Measurements from ENCODE around the gene TMEM220.
"Not testable (repeated sequence)": the region's sequence is repeated elsewhere in the genome, so short reads cannot be mapped to it uniquely, and the experiment has no call there.

Gene TMEM220

DNA sequence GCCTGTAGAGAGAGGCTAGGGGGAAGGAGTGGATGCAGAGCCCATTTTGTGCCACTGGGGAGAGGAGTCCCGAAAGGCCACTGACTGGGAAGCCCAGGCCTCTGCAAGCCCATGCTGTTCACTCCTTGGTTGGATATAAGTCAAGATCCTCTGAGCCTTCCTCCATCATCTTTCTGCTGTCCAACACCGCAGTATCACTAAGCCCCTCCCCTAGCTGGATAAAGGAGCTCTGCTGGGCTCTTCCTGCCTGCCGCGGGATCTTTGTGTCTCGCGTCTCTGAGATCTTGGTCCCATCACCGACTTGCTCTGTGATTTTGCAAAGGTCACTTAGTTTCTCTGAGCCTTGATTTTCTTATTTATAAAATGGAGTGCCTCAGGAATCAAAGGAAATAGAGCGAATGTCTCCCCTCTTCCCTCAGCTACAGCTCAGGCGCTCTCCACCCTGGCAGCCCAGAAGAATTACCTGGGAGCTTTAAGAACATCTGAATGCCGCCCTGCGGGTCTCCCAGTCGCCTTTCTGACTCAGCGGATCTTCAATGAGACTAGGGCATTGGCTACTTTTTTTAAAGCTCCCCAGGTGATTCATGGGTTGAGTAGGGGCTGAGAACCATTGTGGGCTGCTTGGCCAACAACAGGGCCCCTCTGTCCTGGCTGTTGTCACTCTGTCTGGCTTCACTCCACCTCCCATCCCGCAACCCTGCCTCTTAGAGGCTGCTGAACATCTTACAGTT is 25.2 kb upstream of the TMEM220 start:
- DNase-seq = no peak

- DNase-seq = peak; percentile 11
Observed at GRCh38 chr17:10754109-10754508, 24.3 kb upstream of the TMEM220 start.

DNA sequence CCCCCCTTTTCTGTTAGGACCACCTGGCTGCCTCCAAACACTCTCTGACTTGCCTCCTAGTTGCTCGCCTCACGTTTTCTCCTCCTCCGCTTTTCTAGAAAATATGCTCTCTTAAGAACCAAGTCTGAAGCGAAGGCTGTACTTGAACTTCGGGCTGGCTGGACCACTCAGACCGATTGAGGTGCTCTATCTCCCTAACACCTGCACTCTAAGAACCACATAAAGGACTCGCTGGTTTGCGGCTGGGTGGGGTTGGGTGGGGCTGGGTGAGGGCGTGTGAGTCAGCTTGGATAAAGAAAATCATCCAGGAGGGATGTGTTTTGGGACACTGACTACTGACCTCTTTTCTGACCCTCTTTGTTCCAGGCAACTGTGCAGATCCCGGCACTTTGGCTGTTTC is 22.9 kb upstream of the TMEM220 start:
- DNase-seq = no peak

GRCh38 chr17:10751563-10751962 is 21.7 kb upstream of the TMEM220 start:
- no peak for DNase-seq

GRCh38 chr17:10750210-10750609 is 20.4 kb upstream of the TMEM220 start:
- no peak for DNase-seq

DNA sequence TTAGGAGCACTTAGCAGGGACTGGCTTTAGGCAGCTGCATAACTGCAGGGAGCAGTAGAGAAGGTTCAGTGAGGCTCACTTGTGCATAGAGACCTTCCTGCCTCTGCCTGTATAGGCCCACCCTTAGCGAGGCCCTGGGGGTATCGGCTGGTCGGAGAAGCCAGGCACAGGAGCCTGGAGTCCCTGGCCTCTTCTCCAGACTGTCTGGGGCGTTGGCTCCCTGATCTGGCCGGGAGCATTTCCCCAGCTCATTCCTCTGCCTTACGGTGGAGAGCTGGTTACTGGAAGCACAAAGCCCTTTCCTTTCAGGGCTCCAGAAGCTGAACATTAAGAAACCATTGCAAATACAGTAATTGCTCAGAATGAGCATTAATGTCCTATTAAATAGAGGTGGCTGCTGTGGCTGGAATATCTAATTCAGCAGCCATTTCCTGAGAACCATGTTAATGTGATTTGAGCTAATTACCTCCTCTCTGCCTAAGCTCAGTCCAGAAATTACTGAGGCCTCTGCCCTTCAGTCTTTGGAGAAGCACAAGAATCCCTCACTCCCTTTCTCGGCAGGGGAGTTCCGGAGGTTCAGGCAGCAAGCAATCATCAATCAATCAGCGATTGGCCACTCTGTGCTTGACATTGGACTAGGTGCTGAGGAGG is 18.8 kb upstream of the TMEM220 start:
- no peak for DNase-seq

DNA sequence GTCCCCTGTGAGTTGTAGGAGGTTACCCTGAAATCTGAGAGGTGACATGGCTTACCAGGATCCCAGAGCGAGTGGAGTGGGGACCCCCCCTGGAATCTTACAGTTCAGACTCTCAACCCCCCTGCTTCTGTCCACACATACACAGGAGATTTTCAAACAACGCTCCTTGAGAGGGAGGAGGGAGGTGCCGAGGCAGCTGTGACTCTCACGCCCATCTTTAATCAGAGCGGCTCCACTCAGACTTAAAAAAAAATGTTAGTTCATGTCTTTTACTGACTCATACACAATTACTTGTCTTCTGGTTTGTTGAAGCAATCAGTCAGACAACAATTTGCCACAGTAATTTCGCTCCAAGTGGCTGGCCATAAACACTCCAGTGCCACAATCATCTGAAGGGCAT is 15.4 kb upstream of the TMEM220 start:
- DNase-seq = no peak

DNA sequence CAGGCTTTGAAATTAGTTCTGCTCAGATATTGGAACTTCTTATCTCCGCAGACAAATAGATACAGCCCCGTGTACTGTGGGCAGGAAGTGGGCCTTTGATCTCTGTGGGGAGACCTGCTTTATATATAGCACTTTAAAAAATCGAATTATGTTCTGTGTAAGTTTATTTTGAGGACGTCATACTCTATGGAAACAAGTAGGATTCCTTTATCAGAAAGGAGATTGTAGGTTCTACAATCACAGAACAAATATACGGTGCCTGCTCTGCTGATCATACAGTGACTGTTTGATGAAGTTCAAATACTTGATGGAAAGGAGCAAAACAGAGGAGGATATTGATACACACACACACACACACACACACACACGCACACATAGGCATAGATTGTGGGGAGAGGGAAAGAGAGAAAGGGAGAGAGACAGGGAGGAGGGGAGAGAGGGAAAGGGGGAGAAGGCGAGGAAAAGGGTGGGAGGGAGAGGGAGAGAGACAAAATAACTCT is 14.7 kb upstream of the TMEM220 start:
- DNase-seq = no peak

- DNase-seq = no peak
Observed at GRCh38 chr17:10743316-10744009, 13.6 kb upstream of the TMEM220 start.

DNA sequence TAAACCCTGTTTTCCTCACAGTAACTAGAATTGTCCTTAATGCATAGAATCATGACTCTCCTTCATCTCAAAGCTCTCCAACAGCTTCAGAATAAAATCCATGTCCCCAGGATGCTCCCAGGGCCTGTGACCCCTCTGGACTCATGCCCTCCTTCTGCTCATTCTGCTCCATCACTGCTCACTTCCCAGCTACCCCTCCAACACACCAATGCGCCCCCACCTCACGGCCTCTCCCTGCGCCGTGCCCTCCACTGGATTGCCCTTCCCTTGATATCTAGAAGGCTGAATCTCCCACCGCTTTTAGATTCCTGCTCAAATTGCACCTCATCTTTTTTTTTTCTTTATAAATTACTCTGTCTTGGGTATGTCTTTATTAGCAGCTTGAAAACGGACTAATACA is 12.6 kb upstream of the TMEM220 start:
- no peak for DNase-seq

GRCh38 chr17:10741416-10742135 is 11.8 kb upstream of the TMEM220 start:
- no peak for DNase-seq

DNA sequence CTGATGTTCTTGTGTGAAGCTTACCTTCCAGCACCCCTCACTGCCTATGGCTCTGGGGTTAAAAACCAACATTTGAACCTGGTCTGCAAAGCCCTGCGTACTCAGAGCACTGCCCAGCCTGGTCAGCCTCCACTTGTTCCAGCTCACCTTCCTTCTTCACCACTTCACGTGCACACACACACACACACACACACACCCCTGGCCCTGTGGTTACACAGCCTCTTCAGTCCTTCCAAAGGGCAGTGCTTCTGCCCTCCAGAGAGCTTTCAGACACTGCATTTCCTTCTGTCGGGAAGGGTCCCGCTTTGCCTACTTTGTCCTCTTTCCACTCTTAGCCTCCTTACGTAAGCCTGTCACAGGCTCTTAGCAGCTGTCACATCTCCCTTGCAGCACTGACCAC is 9.6 kb upstream of the TMEM220 start:
- no peak for DNase-seq

DNA sequence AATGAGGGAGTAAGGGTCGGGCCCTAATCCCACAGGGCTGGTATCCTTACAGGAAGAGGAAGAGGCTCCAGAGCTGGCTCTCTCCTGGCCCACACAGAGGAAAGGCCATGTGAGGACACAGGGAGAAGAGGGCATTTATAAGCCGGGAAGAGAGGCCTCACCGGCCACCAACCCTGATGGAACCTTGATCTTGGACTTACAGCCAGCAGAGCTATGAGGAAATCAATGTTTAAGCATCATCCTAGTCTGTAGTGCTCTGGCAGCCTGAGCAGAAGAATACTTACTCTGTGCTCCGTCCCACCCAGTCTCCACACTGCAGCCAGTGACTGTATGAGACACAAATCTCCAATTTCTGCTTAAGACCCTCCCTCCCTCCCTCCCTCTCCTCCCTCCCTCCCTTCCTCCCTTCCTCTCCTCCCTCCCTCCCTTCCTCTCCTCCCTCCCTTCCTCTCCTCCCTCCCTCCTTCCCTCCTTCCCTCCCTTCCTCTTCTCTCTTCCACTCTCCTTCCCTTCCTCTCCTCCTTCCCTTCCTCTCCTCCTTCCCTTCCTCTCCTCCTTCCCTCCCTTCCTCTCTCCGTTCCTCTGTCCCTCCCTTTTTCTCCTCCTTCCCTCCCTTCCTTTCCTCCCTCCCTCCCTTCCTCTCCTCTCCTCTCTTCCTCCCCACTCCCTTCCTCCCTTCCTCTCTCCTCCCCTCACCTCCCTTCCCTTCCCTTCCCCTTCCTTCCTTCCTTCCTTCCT is 8.9 kb upstream of the TMEM220 start:
- no peak for DNase-seq

DNA sequence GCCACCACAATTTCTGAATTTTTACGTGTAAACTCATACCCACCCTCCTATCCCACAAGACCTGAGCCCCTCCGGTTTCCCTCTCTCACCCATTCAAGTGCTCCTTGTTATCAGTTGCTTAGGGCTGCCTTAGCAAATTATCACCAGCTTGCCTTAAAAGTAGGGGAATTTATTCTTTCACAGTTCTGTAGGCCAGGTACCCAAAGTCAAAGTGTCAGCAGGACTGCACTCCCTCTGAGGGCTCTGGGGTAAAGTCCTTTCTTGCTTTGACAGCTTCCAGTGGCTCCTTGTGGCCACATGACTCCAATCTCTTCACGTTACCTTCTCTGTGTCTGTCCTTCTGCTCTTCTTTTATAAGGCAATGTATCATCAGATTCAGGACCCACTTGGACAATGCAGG is 7.9 kb upstream of the TMEM220 start:
- DNase-seq = no peak

GRCh38 chr17:10737168-10737622 is 7.4 kb upstream of the TMEM220 start:
- DNase-seq = no peak

- DNase-seq = no peak
Observed at GRCh38 chr17:10735821-10736220, 6.0 kb upstream of the TMEM220 start.

GRCh38 chr17:10735251-10735650 is 5.4 kb upstream of the TMEM220 start:
- no peak for DNase-seq

DNA sequence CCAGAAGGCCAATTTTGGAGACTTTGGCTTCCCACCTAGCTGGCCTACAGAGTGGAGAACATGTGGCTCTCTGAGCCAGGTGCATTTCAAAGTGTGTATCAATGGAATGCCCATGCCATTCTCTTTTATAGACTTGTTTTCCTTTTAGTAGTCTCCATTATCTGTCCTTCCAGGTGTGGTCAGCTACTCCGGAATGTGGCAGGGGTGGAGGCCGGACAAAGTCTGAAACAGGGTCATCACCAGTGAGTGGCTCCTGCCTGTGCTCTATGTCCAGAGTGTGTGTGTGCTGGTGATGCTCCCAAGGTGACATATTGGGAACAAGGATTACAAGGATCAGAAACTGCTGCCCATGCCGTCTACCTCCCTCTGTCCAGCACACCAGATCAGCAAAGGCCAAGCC is 3.8 kb upstream of the TMEM220 start:
- no peak for DNase-seq

GRCh38 chr17:10732121-10732520 is 2.3 kb upstream of the TMEM220 start:
- DNase-seq = not testable (repeated sequence)

DNA sequence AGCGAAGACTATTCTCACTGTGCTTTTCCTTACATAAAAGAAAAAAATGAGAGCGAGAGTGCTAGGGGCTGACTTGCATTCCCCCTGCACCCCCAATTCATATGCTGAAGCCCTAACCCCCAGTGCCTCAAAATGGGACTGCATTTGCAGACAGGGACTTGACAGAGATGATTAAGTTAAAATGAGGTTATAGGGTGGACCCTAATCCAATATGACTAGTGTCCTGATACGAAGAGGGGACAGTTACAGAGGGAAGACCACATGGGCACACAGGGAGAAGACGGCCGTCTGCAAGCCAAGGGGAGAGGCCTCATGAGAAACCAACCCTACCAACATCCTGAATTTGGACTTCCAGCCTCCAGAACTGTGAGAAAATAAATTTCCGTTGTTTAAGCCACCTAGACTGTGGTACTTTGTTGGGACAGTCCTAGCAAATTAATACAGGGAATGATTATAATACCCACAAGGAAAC is 1.6 kb upstream of the TMEM220 start:
- no peak for DNase-seq

DNA sequence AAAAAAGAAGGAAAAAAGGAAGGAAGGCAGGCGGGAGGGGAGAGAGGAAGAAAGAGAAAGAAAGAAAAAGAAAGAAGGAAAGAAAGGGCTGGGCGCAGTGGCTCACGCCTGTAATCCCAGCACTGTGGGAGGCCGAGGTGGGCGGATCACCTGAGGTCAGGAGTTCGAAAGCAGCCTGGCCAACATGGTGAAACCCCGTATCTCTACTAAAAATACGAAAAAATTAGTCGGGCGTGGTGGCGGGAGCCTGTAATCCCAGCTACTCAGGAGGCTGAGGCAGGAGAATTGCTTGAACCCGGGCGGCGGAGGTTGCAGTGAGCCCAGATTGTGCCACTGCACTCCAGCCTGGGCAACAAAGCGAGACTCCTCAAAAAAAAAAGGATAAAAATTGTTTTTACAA is 424 bp upstream of the TMEM220 start:
- DNase-seq = not testable (repeated sequence)

DNA sequence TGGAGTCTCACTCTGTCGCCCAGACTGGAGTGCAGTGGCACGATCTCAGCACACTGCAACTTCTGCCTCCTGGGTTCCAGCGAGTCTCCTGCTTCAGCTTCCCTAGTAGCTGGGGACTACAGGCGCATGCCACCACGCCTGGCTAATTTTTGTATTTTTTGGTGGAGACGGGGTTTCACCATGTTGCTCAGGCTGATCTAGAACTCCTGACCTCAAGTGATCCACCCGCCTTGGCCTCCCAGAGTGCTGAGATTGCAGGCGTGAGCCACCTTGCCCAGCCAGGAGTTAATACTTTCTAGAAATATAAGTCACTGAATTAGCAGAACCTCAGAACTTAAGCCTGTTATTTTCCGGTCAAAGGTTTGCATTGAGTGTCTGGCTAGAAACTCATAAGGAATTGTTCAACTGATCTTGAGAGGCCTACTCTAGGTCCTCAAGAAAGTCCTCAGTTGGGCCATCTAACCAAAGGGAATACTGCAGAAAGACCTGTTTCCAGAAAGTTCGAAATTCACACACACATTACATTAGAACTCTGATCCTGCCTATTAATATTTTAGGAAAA is 1.4 kb downstream of the TMEM220 start:
- DNase-seq = no peak

All from NCI-H1694 (cell line).